Measurements from ENCODE around the gene DGLUCY.

DGLUCY gene

GRCh38 chr14:91254461-91254860 is 140.6 kb downstream of the DGLUCY start:
- Histone ChIP-seq H4K12ac (ENCODE audit: low read depth, low read length) (no peak overlapping the region), H3K4me3 (ENCODE audit: low read depth, low read length) (no peak overlapping the region), H3K9me3 (ENCODE audit: insufficient read depth, low read depth, low read length) (no peaks in the 10 kb centered on the region), H3K14ac (ENCODE audit: low read length) (no peak overlapping the region), H2BK5ac (ENCODE audit: low read depth, low read length, poor library complexity) (no peak overlapping the region), H2AK5ac (ENCODE audit: low read length) (no peak overlapping the region), H3K9ac (ENCODE audit: low read length) (no peak overlapping the region), H3K36me3 (ENCODE audit: control insufficient read depth in 1 of 2, insufficient read depth in 2 of 2, low read length in 2 of 2) (no peaks in the 10 kb centered on the region), H3K27me3 (ENCODE audit: insufficient read depth, low read length) (no peaks in the 10 kb centered on the region), H3K79me2 (ENCODE audit: control insufficient read depth, insufficient read depth, low read length, poor library complexity) (no peaks in the 10 kb centered on the region), H3K18ac (ENCODE audit: low read length) (no peak overlapping the region), H3K27ac (ENCODE audit: low read depth, low read length) (no peak overlapping the region), H4K8ac (ENCODE audit: low read depth, low read length) (peak overlapping the region; percentile 39), H3K4me2 (ENCODE audit: low read length) (no peak overlapping the region), H3K79me1 (ENCODE audit: low read length) (peaks cover 25% of the 10 kb centered on the region), H2BK12ac (ENCODE audit: low read length) (peak overlapping the region; percentile 10), H3K23ac (ENCODE audit: low read length) (no peak overlapping the region), H3K4ac (ENCODE audit: low read depth, low read length) (no peak overlapping the region), H3K4me1 (ENCODE audit: control insufficient read depth in 1 of 2, insufficient read depth in 2 of 2, low read length in 2 of 2) (peaks cover 33 to 56% of the 10 kb centered on the region in 2 experiments), H2AFZ (ENCODE audit: insufficient read depth, low read length, poor library complexity) (no peak overlapping the region), H4K91ac (ENCODE audit: low read depth, low read length) (no peak overlapping the region), H2BK120ac (ENCODE audit: insufficient read depth, low read length, poor library complexity) (no peak overlapping the region)
- no CpG with 5 or more reads among the region's 3 CpGs for WGBS (ENCODE audit: extremely low coverage, insufficient coverage, insufficient read length)
- DNase-seq = peak in 1 of 2 donors; percentile 50

- Histone ChIP-seq H3K4me2 (ENCODE audit: low read length) (no peak overlapping the region), H4K91ac (ENCODE audit: low read depth, low read length) (peak overlapping the region; percentile 68), H3K18ac (ENCODE audit: low read length) (no peak overlapping the region), H3K79me1 (ENCODE audit: low read length) (peaks cover 27% of the 10 kb centered on the region), H4K8ac (ENCODE audit: low read depth, low read length) (peak overlapping the region; percentile 39), H3K9ac (ENCODE audit: low read length) (no peak overlapping the region), H4K12ac (ENCODE audit: low read depth, low read length) (no peak overlapping the region), H3K23ac (ENCODE audit: low read length) (peak overlapping the region; percentile 19), H3K4me1 (ENCODE audit: control insufficient read depth in 1 of 2, insufficient read depth in 2 of 2, low read length in 2 of 2) (peaks cover 29 to 51% of the 10 kb centered on the region in 2 experiments), H3K79me2 (ENCODE audit: control insufficient read depth, insufficient read depth, low read length, poor library complexity) (no peaks in the 10 kb centered on the region), H3K14ac (ENCODE audit: low read length) (peak overlapping the region; percentile 51), H2AFZ (ENCODE audit: insufficient read depth, low read length, poor library complexity) (no peak overlapping the region), H2BK12ac (ENCODE audit: low read length) (peak overlapping the region; percentile 89), H3K27me3 (ENCODE audit: insufficient read depth, low read length) (no peaks in the 10 kb centered on the region), H3K27ac (ENCODE audit: low read depth, low read length) (no peak overlapping the region), H3K9me3 (ENCODE audit: insufficient read depth, low read depth, low read length) (no peaks in the 10 kb centered on the region), H2BK120ac (ENCODE audit: insufficient read depth, low read length, poor library complexity) (no peak overlapping the region), H3K4ac (ENCODE audit: low read depth, low read length) (no peak overlapping the region), H2BK5ac (ENCODE audit: low read depth, low read length, poor library complexity) (no peak overlapping the region), H3K36me3 (ENCODE audit: control insufficient read depth in 1 of 2, insufficient read depth in 2 of 2, low read length in 2 of 2) (no peaks in the 10 kb centered on the region), H2AK5ac (ENCODE audit: low read length) (peak overlapping the region; percentile 80), H3K4me3 (ENCODE audit: low read depth, low read length) (peak overlapping the region; percentile 13)
- DNase-seq = no peak
- WGBS (ENCODE audit: extremely low coverage, insufficient coverage, insufficient read length) = no CpG with 5 or more reads among the region's 9 CpGs
These were observed 141.3 kb downstream of the DGLUCY start for GRCh38 chr14:91255026-91255695.

GRCh38 chr14:91256661-91257060 is 142.8 kb downstream of the DGLUCY start:
- no peaks in the 10 kb centered on the region for H3K36me3 ChIP-seq (ENCODE audit: control insufficient read depth in 1 of 2, insufficient read depth in 2 of 2, low read length in 2 of 2)
- H2BK5ac ChIP-seq (ENCODE audit: low read depth, low read length, poor library complexity) = no peak overlapping the region
- no peak overlapping the region for H4K91ac ChIP-seq (ENCODE audit: low read depth, low read length)
- no peak overlapping the region for H2AFZ ChIP-seq (ENCODE audit: insufficient read depth, low read length, poor library complexity)
- no peak overlapping the region for H3K23ac ChIP-seq (ENCODE audit: low read length)
- peaks cover 22 to 44% of the 10 kb centered on the region in 2 experiments for H3K4me1 ChIP-seq (ENCODE audit: control insufficient read depth in 1 of 2, insufficient read depth in 2 of 2, low read length in 2 of 2)
- peak overlapping the region; percentile 28 for H3K4me2 ChIP-seq (ENCODE audit: low read length)
- no CpG with 5 or more reads among the region's 1 CpG for WGBS (ENCODE audit: extremely low coverage, insufficient coverage, insufficient read length)
- no peaks in the 10 kb centered on the region for H3K79me2 ChIP-seq (ENCODE audit: control insufficient read depth, insufficient read depth, low read length, poor library complexity)
- no peaks in the 10 kb centered on the region for H3K27me3 ChIP-seq (ENCODE audit: insufficient read depth, low read length)
- no peak overlapping the region for H2BK12ac ChIP-seq (ENCODE audit: low read length)
- no peak for DNase-seq
- peaks cover 27% of the 10 kb centered on the region for H3K79me1 ChIP-seq (ENCODE audit: low read length)
- no peak overlapping the region for H2BK120ac ChIP-seq (ENCODE audit: insufficient read depth, low read length, poor library complexity)
- peak overlapping the region; percentile 60 for H3K27ac ChIP-seq (ENCODE audit: low read depth, low read length)
- no peak overlapping the region for H3K18ac ChIP-seq (ENCODE audit: low read length)
- no peak overlapping the region for H3K4me3 ChIP-seq (ENCODE audit: low read depth, low read length)
- no peak overlapping the region for H2AK5ac ChIP-seq (ENCODE audit: low read length)
- no peak overlapping the region for H3K4ac ChIP-seq (ENCODE audit: low read depth, low read length)
- H3K9ac ChIP-seq (ENCODE audit: low read length) = no peak overlapping the region
- no peak overlapping the region for H3K14ac ChIP-seq (ENCODE audit: low read length)
- no peak overlapping the region for H4K12ac ChIP-seq (ENCODE audit: low read depth, low read length)
- peaks cover 2% of the 10 kb centered on the region for H3K9me3 ChIP-seq (ENCODE audit: insufficient read depth, low read depth, low read length)
- H4K8ac ChIP-seq (ENCODE audit: low read depth, low read length) = no peak overlapping the region

GRCh38 chr14:91257328-91258010 is 143.6 kb downstream of the DGLUCY start:
- peaks cover 22 to 44% of the 10 kb centered on the region in 2 experiments for H3K4me1 ChIP-seq (ENCODE audit: control insufficient read depth in 1 of 2, insufficient read depth in 2 of 2, low read length in 2 of 2)
- H3K9me3 ChIP-seq (ENCODE audit: insufficient read depth, low read depth, low read length) = peaks cover 2% of the 10 kb centered on the region
- H2AK5ac ChIP-seq (ENCODE audit: low read length) = no peak overlapping the region
- no peak overlapping the region for H3K4ac ChIP-seq (ENCODE audit: low read depth, low read length)
- no peak overlapping the region for H2BK12ac ChIP-seq (ENCODE audit: low read length)
- no peaks in the 10 kb centered on the region for H3K27me3 ChIP-seq (ENCODE audit: insufficient read depth, low read length)
- H2BK120ac ChIP-seq (ENCODE audit: insufficient read depth, low read length, poor library complexity) = no peak overlapping the region
- peaks cover 27% of the 10 kb centered on the region for H3K79me1 ChIP-seq (ENCODE audit: low read length)
- H3K4me2 ChIP-seq (ENCODE audit: low read length) = peak overlapping the region; percentile 32
- no peak overlapping the region for H3K9ac ChIP-seq (ENCODE audit: low read length)
- H3K27ac ChIP-seq (ENCODE audit: low read depth, low read length) = peak overlapping the region; percentile 60
- no peak overlapping the region for H3K4me3 ChIP-seq (ENCODE audit: low read depth, low read length)
- H3K23ac ChIP-seq (ENCODE audit: low read length) = no peak overlapping the region
- WGBS (ENCODE audit: extremely low coverage, insufficient coverage, insufficient read length) = no CpG with 5 or more reads among the region's 8 CpGs
- H4K91ac ChIP-seq (ENCODE audit: low read depth, low read length) = no peak overlapping the region
- no peak overlapping the region for H2AFZ ChIP-seq (ENCODE audit: insufficient read depth, low read length, poor library complexity)
- H3K18ac ChIP-seq (ENCODE audit: low read length) = no peak overlapping the region
- no peaks in the 10 kb centered on the region for H3K79me2 ChIP-seq (ENCODE audit: control insufficient read depth, insufficient read depth, low read length, poor library complexity)
- H2BK5ac ChIP-seq (ENCODE audit: low read depth, low read length, poor library complexity) = peak overlapping the region; percentile 1
- H4K12ac ChIP-seq (ENCODE audit: low read depth, low read length) = no peak overlapping the region
- no peaks in the 10 kb centered on the region for H3K36me3 ChIP-seq (ENCODE audit: control insufficient read depth in 1 of 2, insufficient read depth in 2 of 2, low read length in 2 of 2)
- DNase-seq = no peak
- no peak overlapping the region for H4K8ac ChIP-seq (ENCODE audit: low read depth, low read length)
- H3K14ac ChIP-seq (ENCODE audit: low read length) = no peak overlapping the region

All from trophoblast cell (in vitro differentiated cells and primary cell).